Muscle layer of colon (tissue), 2 donors: ENCODE results near the gene BOC.
"Not testable (repeated sequence)": the region's sequence is repeated elsewhere in the genome, so short reads cannot be mapped to it uniquely, and the experiment has no call there.

Experiments
- H3K27ac ChIP-seq: one replicate; pipeline ENCODE4 v1.7.0; 2013; ENCODE audit warnings: low read depth, mild to moderate bottlenecking, low read length, moderate library complexity
- H3K27me3 ChIP-seq, 2 donors: one replicate each; pipeline ENCODE4 v1.7.0; 2013; ENCODE audit warnings: low read length in 2 of 2, mild to moderate bottlenecking in 2 of 2; ENCODE audit not compliant: insufficient read depth in 2 of 2, control insufficient read depth in 1 of 2
- H3K36me3 ChIP-seq: one replicate; pipeline ENCODE4 v1.7.0; 2013; ENCODE audit warnings: mild to moderate bottlenecking, low read length; ENCODE audit not compliant: insufficient read depth
- H3K4me1 ChIP-seq: one replicate; pipeline ENCODE4 v1.7.0; 2013; ENCODE audit warnings: mild to moderate bottlenecking, low read length; ENCODE audit not compliant: insufficient read depth
- H3K4me3 ChIP-seq, 2 donors: one replicate each; pipeline ENCODE4 v1.7.0; 2013; ENCODE audit warnings: low read length in 2 of 2, low read depth in 1 of 2, mild to moderate bottlenecking in 1 of 2, moderate library complexity in 1 of 2
- H3K9ac ChIP-seq: one replicate; pipeline ENCODE4 v1.7.0; 2013; ENCODE audit warnings: low read length
- H3K9me3 ChIP-seq: one replicate; pipeline ENCODE4 v1.7.0; 2013; ENCODE audit warnings: mild to moderate bottlenecking, low read length
- donor health status: abdominal sarcoma.
- donor health status: Adenocarcinoma of cecum.

The BOC gene

GRCh38 chr3:113171675-113172300 is 39.6 kb upstream of the BOC start:
- peaks cover 47% of the 10 kb centered on the region for H3K4me1 ChIP-seq
- H3K9ac ChIP-seq, H3K36me3 ChIP-seq, H3K27me3 ChIP-seq, H3K4me3 ChIP-seq, H3K27ac ChIP-seq, H3K9me3 ChIP-seq: not testable (repeated sequence)

DNA sequence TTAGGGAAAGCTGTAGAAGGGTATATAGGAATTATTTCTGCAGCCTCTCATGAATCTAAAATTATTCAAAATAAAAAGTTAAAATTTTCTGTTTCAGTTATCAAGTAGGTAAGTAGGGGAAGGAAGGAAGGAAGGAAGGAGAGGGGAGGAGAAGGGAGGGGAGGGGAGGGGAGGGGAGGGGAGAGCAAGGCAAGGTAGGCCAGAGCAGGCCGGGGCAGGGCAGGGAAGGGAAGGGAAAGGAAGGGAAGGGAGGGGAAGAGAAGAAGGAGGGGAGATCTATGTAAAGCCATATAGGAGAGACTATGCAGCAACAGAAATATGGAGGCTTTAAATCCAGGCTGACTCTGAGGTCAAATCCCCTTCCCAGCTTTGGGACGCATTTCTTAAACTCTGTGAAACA is 38.3 kb upstream of the BOC start:
- H3K27me3 ChIP-seq: no peaks in the 10 kb centered on the region
- no peak overlapping the region for H3K4me3 ChIP-seq
- H3K36me3 ChIP-seq: no peaks in the 10 kb centered on the region
- peaks cover 47% of the 10 kb centered on the region for H3K4me1 ChIP-seq
- no peak overlapping the region for H3K27ac ChIP-seq
- H3K9me3 ChIP-seq: no peaks in the 10 kb centered on the region
- no peak overlapping the region for H3K9ac ChIP-seq

DNA sequence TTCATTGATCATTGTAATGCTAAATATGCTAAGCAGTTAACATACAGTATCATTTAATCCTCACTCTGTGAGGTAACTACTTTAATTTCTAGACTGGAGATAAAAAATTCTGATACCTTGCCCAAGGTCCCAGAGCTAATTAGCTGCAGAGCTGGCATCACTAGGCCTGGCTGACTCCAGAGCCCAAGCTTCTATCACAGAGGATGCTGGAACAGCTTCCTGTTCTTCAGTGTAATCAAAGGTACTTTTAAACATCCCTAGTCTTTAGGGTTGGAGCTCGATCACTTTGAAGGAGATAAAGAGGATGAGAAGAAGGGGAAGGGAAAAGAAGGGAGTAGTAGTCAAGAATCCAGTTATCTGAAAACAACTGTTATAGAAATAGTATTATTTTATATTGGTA is 37.1 kb upstream of the BOC start:
- Histone ChIP-seq H3K27me3 (no peaks in the 10 kb centered on the region), H3K4me1 (peaks cover 35% of the 10 kb centered on the region), H3K9me3 (no peaks in the 10 kb centered on the region), H3K27ac (no peak overlapping the region), H3K4me3 (no peak overlapping the region), H3K36me3 (no peaks in the 10 kb centered on the region), H3K9ac (no peak overlapping the region)

GRCh38 chr3:113174801-113175485 is 36.4 kb upstream of the BOC start:
- Histone ChIP-seq H3K27ac (no peak overlapping the region), H3K27me3 (no peaks in the 10 kb centered on the region), H3K4me1 (peaks cover 29% of the 10 kb centered on the region), H3K36me3 (no peaks in the 10 kb centered on the region), H3K9ac (no peak overlapping the region), H3K9me3 (no peaks in the 10 kb centered on the region), H3K4me3 (no peak overlapping the region)

DNA sequence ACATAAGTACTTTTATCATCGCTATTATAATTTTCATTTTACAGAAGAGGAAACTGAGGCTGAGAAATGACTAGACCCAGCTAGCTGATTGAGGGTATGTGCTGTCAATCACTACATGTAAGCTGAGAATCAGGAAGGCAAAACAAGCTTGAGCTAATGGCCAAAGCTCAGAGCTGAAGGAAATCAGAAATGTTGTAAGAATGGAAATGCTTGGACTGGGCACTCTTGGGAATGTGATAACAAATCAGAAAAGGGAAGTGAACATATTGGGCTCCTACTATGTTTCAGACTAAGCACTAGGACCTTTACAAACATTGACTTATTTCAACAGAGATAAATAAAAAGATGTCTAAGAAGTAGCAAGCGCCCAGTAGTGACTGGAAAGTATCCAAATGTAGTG is 33.8 kb upstream of the BOC start:
- no peak overlapping the region for H3K4me3 ChIP-seq
- H3K27me3 ChIP-seq: no peaks in the 10 kb centered on the region
- H3K36me3 ChIP-seq: no peaks in the 10 kb centered on the region
- no peak overlapping the region for H3K27ac ChIP-seq
- no peaks in the 10 kb centered on the region for H3K9me3 ChIP-seq
- H3K9ac ChIP-seq: no peak overlapping the region
- H3K4me1 ChIP-seq: peaks cover 25% of the 10 kb centered on the region

GRCh38 chr3:113179235-113179824 is 32.0 kb upstream of the BOC start:
- Histone ChIP-seq H3K36me3 (no peaks in the 10 kb centered on the region), H3K27ac (no peak overlapping the region), H3K4me3 (no peak overlapping the region), H3K9ac (no peak overlapping the region), H3K4me1 (peaks cover 25% of the 10 kb centered on the region), H3K9me3 (no peaks in the 10 kb centered on the region), H3K27me3 (no peaks in the 10 kb centered on the region)

GRCh38 chr3:113183748-113184661 is 27.4 kb upstream of the BOC start:
- Histone ChIP-seq H3K9ac (no peak overlapping the region), H3K36me3 (no peaks in the 10 kb centered on the region), H3K9me3 (no peaks in the 10 kb centered on the region), H3K4me3 (no peak overlapping the region), H3K4me1 (no peaks in the 10 kb centered on the region), H3K27ac (no peak overlapping the region), H3K27me3 (no peaks in the 10 kb centered on the region)

DNA sequence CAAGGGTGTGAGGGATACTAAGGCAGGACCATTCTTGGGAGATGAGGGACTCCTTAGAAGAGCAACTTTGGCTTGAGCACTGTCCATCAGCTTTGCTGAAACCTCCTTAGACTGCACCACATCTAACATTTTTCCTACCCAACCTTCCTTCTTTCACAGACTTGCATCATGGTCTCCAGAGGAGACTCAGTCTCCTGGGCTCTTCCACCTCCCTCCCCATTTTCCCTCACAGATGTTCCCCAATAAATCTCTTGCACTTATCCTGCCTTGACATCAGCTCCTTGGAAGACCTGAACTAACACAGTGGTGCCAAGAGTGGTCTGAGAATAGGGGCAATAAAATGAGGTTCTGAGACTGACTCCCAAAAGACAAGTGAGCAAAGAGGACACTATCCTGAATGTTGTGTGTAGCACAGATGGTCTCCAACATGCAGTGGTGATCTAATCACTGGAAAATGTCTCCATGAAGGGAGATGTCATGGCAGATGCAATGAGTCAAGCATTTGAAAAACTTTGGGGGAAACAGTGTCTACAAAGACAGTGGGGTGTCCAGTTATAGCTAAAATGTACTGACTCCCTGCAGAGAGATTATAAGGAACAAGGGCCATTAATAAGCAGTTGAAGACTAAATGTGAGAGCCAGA is 26.0 kb upstream of the BOC start:
- H3K9me3 ChIP-seq: no peaks in the 10 kb centered on the region
- H3K4me1 ChIP-seq: no peaks in the 10 kb centered on the region
- no peak overlapping the region for H3K27ac ChIP-seq
- no peaks in the 10 kb centered on the region for H3K27me3 ChIP-seq
- no peak overlapping the region for H3K9ac ChIP-seq
- no peak overlapping the region for H3K4me3 ChIP-seq
- no peaks in the 10 kb centered on the region for H3K36me3 ChIP-seq

DNA sequence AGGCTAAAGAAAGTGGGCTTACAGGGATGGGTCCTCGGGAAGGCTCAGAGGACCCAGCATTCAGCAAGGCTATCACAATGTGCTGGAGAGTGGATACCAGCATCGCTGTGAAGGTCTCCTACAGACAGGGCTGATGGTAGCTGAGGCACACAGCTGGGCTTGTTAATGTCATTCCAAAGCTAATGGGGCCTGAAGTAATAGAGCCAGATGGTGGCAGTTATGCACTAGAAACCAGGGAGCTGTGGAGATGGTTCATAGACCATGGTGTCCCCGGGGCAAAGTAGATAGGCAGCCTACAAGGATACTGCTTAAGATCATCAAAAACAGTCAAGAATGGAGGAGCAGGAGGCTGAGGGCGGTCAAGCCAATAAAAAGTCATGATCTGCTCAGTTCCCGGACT is 24.8 kb upstream of the BOC start:
- no peaks in the 10 kb centered on the region for H3K27me3 ChIP-seq
- no peak overlapping the region for H3K4me3 ChIP-seq
- no peaks in the 10 kb centered on the region for H3K9me3 ChIP-seq
- no peak overlapping the region for H3K27ac ChIP-seq
- H3K36me3 ChIP-seq: no peaks in the 10 kb centered on the region
- H3K9ac ChIP-seq: no peak overlapping the region
- H3K4me1 ChIP-seq: no peaks in the 10 kb centered on the region

GRCh38 chr3:113193288-113193687 is 18.1 kb upstream of the BOC start:
- no peaks in the 10 kb centered on the region for H3K36me3 ChIP-seq
- no peaks in the 10 kb centered on the region for H3K27me3 ChIP-seq
- peaks cover 36% of the 10 kb centered on the region for H3K4me1 ChIP-seq
- H3K9me3 ChIP-seq: no peaks in the 10 kb centered on the region
- peak overlapping the region; percentile 73 for H3K27ac ChIP-seq
- H3K9ac ChIP-seq: no peak overlapping the region
- no peak overlapping the region for H3K4me3 ChIP-seq

DNA sequence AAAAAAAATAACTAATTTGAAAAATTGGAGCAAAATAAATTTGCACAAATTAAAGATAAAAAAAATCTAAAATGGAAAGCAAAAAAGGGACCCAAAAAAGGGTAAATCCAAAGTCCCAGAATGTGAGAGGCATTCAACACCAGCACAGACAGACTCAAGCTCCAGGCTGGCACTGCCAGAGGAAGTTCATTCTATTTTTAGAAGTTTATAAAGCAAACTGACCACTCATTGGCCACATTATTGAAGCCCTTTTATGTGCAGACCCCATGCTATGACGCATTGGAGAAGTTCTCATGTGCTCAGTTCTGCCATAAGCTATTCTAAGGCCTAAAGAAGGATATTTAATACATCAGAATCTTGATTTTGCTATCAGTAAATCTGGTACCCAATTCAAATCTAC is 17.6 kb upstream of the BOC start:
- peaks cover 36% of the 10 kb centered on the region for H3K4me1 ChIP-seq
- H3K9me3 ChIP-seq: no peaks in the 10 kb centered on the region
- H3K4me3 ChIP-seq: no peak overlapping the region
- H3K36me3 ChIP-seq: no peaks in the 10 kb centered on the region
- no peak overlapping the region for H3K9ac ChIP-seq
- H3K27ac ChIP-seq: peak overlapping the region; percentile 73
- no peaks in the 10 kb centered on the region for H3K27me3 ChIP-seq
